ENCODE results near the gene RFX3.

GRCh38 chr9:3391414-3391813 lies 134.4 kb downstream of the RFX3 start:
- TF ChIP-seq CTCF (IDR thresholded peaks at IDR 0.05; ENCODE audit: borderline replicate concordance, extremely low read depth, low read length, poor library complexity, severe bottlenecking) (no peak), EZH2 (IDR thresholded peaks at IDR 0.05; ENCODE audit: borderline replicate concordance, low read depth, low read length, severe bottlenecking) (no peak)
